Lung (tissue), 12 donors: ENCODE measurements around the gene KLHL24. TPM values are rescaled to one million over a fixed set of nuclear protein-coding genes. Genes with fewer than 3 reads are reported as not detected.

ENCODE experiments used
- ATAC-seq: fragments of 200-7000 bp; cut with Tn5 transposase; one replicate; pipeline ENCODE4 v1.9.1; 2020; ENCODE audit warnings: moderate number of reproducible peaks; ENCODE audit not compliant: insufficient read depth, low FRiP score
- DNase-seq, 3 donors: peaks; one replicate each; pipeline ENCODE4 v3.0.0-alpha.2; 2013 to 2017
- H3K27ac ChIP-seq, 2 donors: one replicate each; pipeline ENCODE4 v1.5.1; 2013; ENCODE audit warnings: mild to moderate bottlenecking in 2 of 2, moderate library complexity in 2 of 2, control low read depth in 1 of 2, inconsistent platforms in 1 of 2, low read depth in 1 of 2, low read length in 1 of 2
- H3K27me3 ChIP-seq, 3 donors: one replicate each; pipeline ENCODE4 v1.5.1; 2013; ENCODE audit warnings: low read length in 2 of 3; ENCODE audit not compliant: control insufficient read depth in 3 of 3, insufficient read depth in 3 of 3
- H3K36me3 ChIP-seq, 4 donors: one replicate each; pipeline ENCODE4 v1.5.1; 2013; ENCODE audit warnings: low read length in 4 of 4, mild to moderate bottlenecking in 1 of 4, moderate library complexity in 1 of 4; ENCODE audit not compliant: control insufficient read depth in 4 of 4, insufficient read depth in 4 of 4
- H3K4me1 ChIP-seq, 5 donors: one replicate each; pipeline ENCODE4 v1.5.1; 2013; ENCODE audit warnings: low read length in 5 of 5, mild to moderate bottlenecking in 2 of 5, moderate library complexity in 1 of 5; ENCODE audit not compliant: control insufficient read depth in 5 of 5, insufficient read depth in 5 of 5
- H3K4me3 ChIP-seq: one replicate; pipeline ENCODE4 v1.5.1; 2013; ENCODE audit warnings: mild to moderate bottlenecking, control low read depth, moderate library complexity
- H3K9ac ChIP-seq, 2 donors: one replicate each; pipeline ENCODE4 v1.5.1; 2013; ENCODE audit warnings: low read length in 2 of 2, control low read depth in 1 of 2; ENCODE audit not compliant: insufficient read depth in 1 of 2
- H3K9me3 ChIP-seq, 4 donors: one replicate each; pipeline ENCODE4 v1.5.1; 2013; ENCODE audit warnings: low read length in 3 of 4, mild to moderate bottlenecking in 1 of 4, moderate library complexity in 1 of 4; ENCODE audit not compliant: control insufficient read depth in 4 of 4, insufficient read depth in 3 of 4
- CTCF ChIP-seq: IDR thresholded peaks from 2 replicates; pipeline ENCODE4 v1.5.1; 2012; ENCODE audit warnings: mild to moderate bottlenecking; ENCODE audit errors: control extremely low read depth, extremely low read depth
- WGBS, 2 donors: extraction: QIAGEN DNeasy Blood & Tissue Kit; methylation state at CpG; one replicate each; pipeline ENCODE4 v1.1.7; 2013; 5-methylcytosine and 5-hydroxymethylcytosine counted together
- polyA plus RNA-seq, 2 donors: library from polyadenylated mRNA; stranded (reverse); fragments of 200-250 nt; gene quantifications; one replicate each; pipeline ENCODE4 v1.2.1, GENCODE V29; 2013
- total RNA-seq, 2 donors: library from RNA; depleted of rRNA in 1 of 2; stranded (reverse); fragments of >200 nt in 1 of 2; gene quantifications; one replicate each; pipeline ENCODE4 v1.2.1, GENCODE V29; 2014 to 2021
- donor health status: control.
- donor health status: control.
- donor health status: Bipolar disorder and iron deficiency.
- donor health status: healthy.
- donor health status: DM: yes; HTN: yes; CAD: no.

The KLHL24 gene
- total and polyA plus RNA-seq, 4 donors = 14.3 to 352 (median 37.9) TPM

GRCh38 chr3:183730361-183730760 is 94.9 kb downstream of the KLHL24 start:
- Histone ChIP-seq H3K27me3 (no peaks in the 10 kb centered on the region), H3K27ac (no peak overlapping the region), H3K4me3 (no peak overlapping the region), H3K9ac (no peak overlapping the region), H3K4me1 (peaks cover 0 to 3% (median 0%) of the 10 kb centered on the region in 5 donors), H3K36me3 (peaks cover 8 to 37% (median 14%) of the 10 kb centered on the region in 4 donors), H3K9me3 (no peaks in the 10 kb centered on the region)
- ATAC-seq = no peak
- no peak for TF ChIP-seq CTCF
- DNase-seq = no peak
- 92 to 98% methylated on average over 2 of the region's 2 CpGs for WGBS, 2 donors

GRCh38 chr3:183731611-183732010 is 96.2 kb downstream of the KLHL24 start:
- H3K36me3 ChIP-seq = peaks cover 8 to 38% (median 15%) of the 10 kb centered on the region in 4 donors
- no peak overlapping the region for H3K9ac ChIP-seq
- ATAC-seq = no peak
- no peak for TF ChIP-seq CTCF
- WGBS, 2 donors = 96 to 97% methylated on average over 5 of the region's 5 CpGs
- no peaks in the 10 kb centered on the region for H3K9me3 ChIP-seq
- H3K27ac ChIP-seq = no peak overlapping the region
- DNase-seq = no peak
- H3K27me3 ChIP-seq = no peaks in the 10 kb centered on the region
- H3K4me1 ChIP-seq = peaks cover 0 to 3% (median 0%) of the 10 kb centered on the region in 5 donors
- no peak overlapping the region for H3K4me3 ChIP-seq

- Histone ChIP-seq H3K27ac (no peak overlapping the region), H3K4me1 (peaks cover 0 to 3% (median 0%) of the 10 kb centered on the region in 5 donors), H3K4me3 (no peak overlapping the region), H3K36me3 (peaks cover 9 to 37% (median 14%) of the 10 kb centered on the region in 4 donors), H3K9ac (no peak overlapping the region), H3K27me3 (no peaks in the 10 kb centered on the region), H3K9me3 (no peaks in the 10 kb centered on the region)
- ATAC-seq = no peak
- TF ChIP-seq CTCF = no peak
- DNase-seq = no peak
- WGBS, 2 donors = 79 to 81% methylated on average over 7 of the region's 7 CpGs
Observed at GRCh38 chr3:183733553-183733952, 98.1 kb downstream of the KLHL24 start.

Other genes with a start within 250 kb of the KLHL24 start
- 1 to 10 TPM; 1.5 to 1.7 TPM for gene MCF2L2, start 207.0 kb upstream of the KLHL24 start, total RNA-seq
- gene MCF2L2, start 207.0 kb upstream of the KLHL24 start, polyA plus RNA-seq = under 1 TPM; 0.26 to 0.59 TPM
- gene KLHL6, start 79.9 kb upstream of the KLHL24 start, total RNA-seq = 10 to 100 TPM; 15.4 to 18.0 TPM
- gene KLHL6, start 79.9 kb upstream of the KLHL24 start, polyA plus RNA-seq = 10 to 100 TPM in 1 of 2 donors, 1 to 10 TPM in 1; 3.4 to 12.7 TPM
- gene YEATS2, start 62.2 kb downstream of the KLHL24 start, total RNA-seq = 10 to 100 TPM; 25.2 to 42.9 TPM
- gene YEATS2, start 62.2 kb downstream of the KLHL24 start, polyA plus RNA-seq = 10 to 100 TPM in 1 of 2 donors, 1 to 10 TPM in 1; 9.6 to 12.6 TPM
- 1 to 10 TPM in 1 of 2 donors, under 1 TPM in 1; 0.85 to 1.9 TPM for gene MAP6D1, start 190.0 kb downstream of the KLHL24 start, total RNA-seq
- 1 to 10 TPM in 1 of 2 donors, under 1 TPM in 1; 0.64 to 1.8 TPM for gene MAP6D1, start 190.0 kb downstream of the KLHL24 start, polyA plus RNA-seq
- 10 to 100 TPM; 30.0 to 64.0 TPM for gene PARL, start 249.3 kb downstream of the KLHL24 start, total RNA-seq
- gene PARL, start 249.3 kb downstream of the KLHL24 start, polyA plus RNA-seq = 100 to 1,000 TPM in 1 of 2 donors, 10 to 100 TPM in 1; 45.5 to 118 TPM